Mucosa of rectum (tissue), 2 donors: ENCODE results near the gene IFI16.
"Not testable (repeated sequence)": the region's sequence is repeated elsewhere in the genome, so short reads cannot be mapped to it uniquely, and the experiment has no call there.

ENCODE experiments used
- H3K27ac ChIP-seq, 2 donors: one replicate each; pipeline ENCODE4 v1.7.0; 2013; ENCODE audit warnings: inconsistent platforms in 2 of 2, low read depth in 2 of 2, low read length in 2 of 2
- H3K27me3 ChIP-seq, 2 donors: one replicate each; pipeline ENCODE4 v1.7.0; 2013; ENCODE audit warnings: low read length in 2 of 2; ENCODE audit not compliant: control insufficient read depth in 2 of 2, insufficient read depth in 2 of 2
- H3K36me3 ChIP-seq, 2 donors: one replicate each; pipeline ENCODE4 v1.7.0; 2013; ENCODE audit warnings: low read length in 2 of 2; ENCODE audit not compliant: control insufficient read depth in 2 of 2, insufficient read depth in 2 of 2
- H3K4me1 ChIP-seq, 2 donors: one replicate each; pipeline ENCODE4 v1.7.0; 2013; ENCODE audit warnings: low read length in 2 of 2, mild to moderate bottlenecking in 1 of 2; ENCODE audit not compliant: control insufficient read depth in 2 of 2, insufficient read depth in 2 of 2
- H3K4me3 ChIP-seq, 2 donors: one replicate each; pipeline ENCODE4 v1.7.0; 2013; ENCODE audit warnings: low read length in 2 of 2
- H3K9ac ChIP-seq, 2 donors: one replicate each; pipeline ENCODE4 v1.7.0; 2013; ENCODE audit warnings: low read length in 2 of 2, low read depth in 1 of 2, mild to moderate bottlenecking in 1 of 2
- H3K9me3 ChIP-seq, 2 donors: one replicate each; pipeline ENCODE4 v1.7.0; 2013; ENCODE audit warnings: low read length in 2 of 2; ENCODE audit not compliant: control insufficient read depth in 2 of 2
- donor health status: healthy.
- donor health status: Normal muscosa, but diverticular disease.

The IFI16 gene

DNA sequence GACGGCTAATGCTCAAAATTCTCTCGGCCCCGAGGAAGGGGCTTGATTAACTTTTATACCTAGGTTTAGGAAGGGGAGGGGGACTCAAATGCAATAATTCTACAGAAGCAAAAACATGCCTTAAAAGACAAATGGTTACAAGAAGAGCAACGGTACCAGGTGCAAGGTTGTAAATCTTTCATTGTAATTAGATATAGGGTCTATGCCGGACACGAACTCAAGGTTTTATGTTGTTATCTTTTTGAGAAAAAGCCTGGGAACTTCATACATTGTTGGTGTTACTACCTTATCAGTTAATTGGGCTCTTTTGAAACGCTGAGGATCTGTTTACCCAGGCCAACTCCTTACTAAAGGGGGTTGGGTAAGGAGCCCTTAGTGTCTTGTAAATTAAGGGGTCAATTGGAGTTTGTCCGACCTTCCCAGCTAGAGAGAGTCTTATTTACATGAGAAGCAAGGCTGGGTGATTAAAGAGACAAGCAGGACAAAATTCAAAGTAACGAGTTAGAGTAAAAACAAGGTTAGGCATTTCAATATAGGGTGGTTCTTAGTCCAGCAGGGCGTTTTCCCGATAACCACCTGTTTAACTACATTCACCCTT lies 3.4 kb upstream of the IFI16 start:
- not testable (repeated sequence) for H3K9ac ChIP-seq

DNA sequence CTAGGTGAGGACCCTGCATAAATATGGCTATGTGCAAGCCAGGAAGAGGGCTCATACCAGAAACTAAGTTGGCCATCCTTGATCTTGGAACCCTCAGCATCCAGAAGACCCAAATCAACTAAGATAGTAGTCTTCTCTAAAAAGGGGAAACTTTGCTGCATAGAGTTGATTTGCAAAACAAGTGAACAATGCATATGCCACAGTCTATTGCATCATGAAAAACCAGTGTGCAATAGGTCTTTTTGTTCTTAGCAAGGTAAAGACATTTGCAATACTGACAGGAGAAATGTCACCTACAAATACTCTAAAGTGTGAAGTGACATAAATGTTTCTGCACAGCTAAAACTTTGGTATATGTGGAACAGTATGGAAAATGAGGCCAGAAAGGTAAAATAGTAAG lies 2.0 kb upstream of the IFI16 start:
- Histone ChIP-seq H3K36me3 (no peaks in the 10 kb centered on the region), H3K9ac (no peak overlapping the region), H3K4me3 (no peak overlapping the region), H3K9me3 (no peaks in the 10 kb centered on the region), H3K4me1 (peaks cover 2 to 6% of the 10 kb centered on the region in 2 donors), H3K27ac (no peak overlapping the region), H3K27me3 (no peaks in the 10 kb centered on the region)

More for the DNA sequence above, 3.4 kb upstream of the IFI16 start:
- not testable (repeated sequence) for H3K27ac ChIP-seq, H3K4me1 ChIP-seq, H3K9me3 ChIP-seq, H3K4me3 ChIP-seq, H3K36me3 ChIP-seq, H3K27me3 ChIP-seq

DNA sequence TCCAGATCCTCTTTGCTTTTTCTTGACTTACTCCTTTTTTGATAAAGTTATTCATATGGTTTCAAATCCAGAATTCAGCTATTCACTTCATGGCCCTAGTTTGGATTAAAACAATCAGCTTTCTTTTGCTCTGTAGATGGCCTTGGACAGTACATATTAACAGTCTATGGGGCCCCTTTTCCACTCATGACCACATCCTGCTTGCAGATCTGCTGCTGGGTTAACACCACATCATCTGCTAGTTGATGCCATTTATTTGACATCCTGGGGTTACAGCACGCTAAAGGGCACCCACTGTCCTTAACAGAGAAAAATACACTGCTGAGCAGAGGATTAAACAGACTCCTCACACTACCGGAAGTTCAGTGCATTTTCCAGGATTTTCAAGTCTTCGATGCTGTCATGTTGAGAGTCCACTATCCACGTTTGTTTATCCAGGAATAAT lies 941 bp upstream of the IFI16 start:
- Histone ChIP-seq H3K36me3 (no peaks in the 10 kb centered on the region), H3K9ac (no peak overlapping the region), H3K4me1 (peaks cover 2 to 6% of the 10 kb centered on the region in 2 donors), H3K27ac (peak overlapping the region; percentile 82 to 84), H3K4me3 (peak overlapping the region in 1 of 2 donors; percentile 84), H3K27me3 (no peaks in the 10 kb centered on the region), H3K9me3 (no peaks in the 10 kb centered on the region)

DNA sequence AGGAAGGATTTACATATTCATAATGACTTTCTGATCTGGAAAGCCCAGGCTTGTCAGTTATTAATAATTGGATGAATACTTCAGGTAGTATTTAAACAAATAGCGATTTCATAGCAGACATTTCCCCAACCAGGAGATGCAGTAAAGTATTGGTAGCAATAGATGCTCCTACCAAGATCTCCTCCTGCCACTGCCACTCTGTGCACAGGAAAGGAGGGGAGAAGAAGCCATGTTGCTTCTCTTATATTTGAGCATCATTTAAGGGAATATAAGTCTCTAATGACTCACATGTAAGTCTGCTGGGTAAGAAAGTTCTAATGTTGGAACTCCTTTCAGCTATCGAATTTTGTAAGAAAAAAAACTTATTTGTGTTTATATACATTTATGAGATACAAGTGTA lies 420 bp upstream of the IFI16 start:
- H3K27ac ChIP-seq: peak overlapping the region; percentile 82 to 84
- H3K4me3 ChIP-seq: peak overlapping the region; percentile 66 to 84
- no peaks in the 10 kb centered on the region for H3K27me3 ChIP-seq
- H3K36me3 ChIP-seq: no peaks in the 10 kb centered on the region
- H3K9ac ChIP-seq: peak overlapping the region; percentile 64 to 66
- peaks cover 2 to 6% of the 10 kb centered on the region in 2 donors for H3K4me1 ChIP-seq
- no peaks in the 10 kb centered on the region for H3K9me3 ChIP-seq

DNA sequence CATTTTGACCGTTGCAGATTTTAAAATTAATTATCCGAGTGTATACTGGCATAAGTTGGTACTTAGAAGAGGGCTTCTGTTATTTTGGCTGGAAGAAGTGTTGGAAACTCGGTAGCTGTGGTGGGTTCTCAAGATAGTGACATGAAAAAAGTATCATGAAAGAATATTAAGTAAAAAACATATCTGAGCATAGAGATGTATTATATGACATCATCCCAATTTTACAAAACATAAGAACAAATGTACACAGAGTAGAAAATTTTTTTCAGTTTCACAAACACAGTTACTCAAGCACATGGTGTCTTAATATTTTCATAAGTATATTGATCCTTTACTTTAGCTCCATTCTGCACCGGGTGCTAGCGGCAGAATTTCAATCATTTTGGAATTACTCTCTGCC lies 684 bp downstream of the IFI16 start:
- Histone ChIP-seq H3K36me3 (no peaks in the 10 kb centered on the region), H3K9ac (peak overlapping the region; percentile 64 to 66), H3K4me3 (peak overlapping the region; percentile 66 to 84), H3K4me1 (peaks cover 5 to 6% of the 10 kb centered on the region in 2 donors), H3K27ac (peak overlapping the region; percentile 82 to 84), H3K9me3 (no peaks in the 10 kb centered on the region), H3K27me3 (no peaks in the 10 kb centered on the region)

DNA sequence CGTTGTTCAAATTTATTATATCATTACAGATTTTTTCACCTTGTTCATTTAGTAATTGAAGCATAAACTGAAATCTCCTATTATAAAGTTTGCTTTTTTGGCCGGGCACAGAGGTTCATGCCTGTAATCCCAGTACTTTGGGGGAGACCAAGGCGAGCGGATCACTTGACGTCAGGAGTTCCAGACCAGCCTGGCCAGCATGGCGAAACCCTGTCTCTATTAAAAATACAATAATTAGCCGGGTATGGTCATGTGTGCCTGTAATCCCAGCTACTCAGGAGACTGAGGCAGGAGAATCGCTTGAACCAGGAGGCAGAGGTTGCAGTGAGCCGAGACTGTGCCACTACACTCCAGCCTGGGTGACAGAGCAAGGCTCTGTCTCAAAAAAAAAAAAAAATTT lies 1.3 kb downstream of the IFI16 start:
- H3K4me1 ChIP-seq, H3K36me3 ChIP-seq, H3K27me3 ChIP-seq, H3K9me3 ChIP-seq: not testable (repeated sequence)
- Histone ChIP-seq H3K27ac (peak overlapping the region; percentile 82 to 84), H3K9ac (peak overlapping the region; percentile 64), H3K4me3 (peak overlapping the region; percentile 66 to 84)

DNA sequence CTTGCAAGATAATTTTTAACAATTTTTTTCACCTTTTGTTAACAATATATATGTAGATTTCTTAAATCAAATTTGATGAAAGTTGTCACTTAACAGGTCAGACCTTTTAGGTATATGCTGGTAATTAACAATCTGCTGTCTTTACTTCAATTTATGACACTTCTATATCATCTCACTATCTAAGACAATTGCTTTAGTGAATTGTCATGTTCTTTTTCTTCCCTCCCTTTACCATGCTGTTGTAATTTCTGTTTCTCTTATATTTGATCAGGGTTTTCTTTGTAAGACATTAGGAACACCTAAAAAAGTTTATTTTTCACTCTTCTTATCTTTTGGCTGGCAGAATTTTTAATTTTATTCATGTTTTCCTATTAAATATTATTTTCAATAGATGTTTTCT lies 2.0 kb downstream of the IFI16 start:
- no peaks in the 10 kb centered on the region for H3K27me3 ChIP-seq
- H3K9ac ChIP-seq: peak overlapping the region; percentile 29 to 52
- no peaks in the 10 kb centered on the region for H3K9me3 ChIP-seq
- H3K27ac ChIP-seq: no peak overlapping the region
- peak overlapping the region; percentile 37 to 84 for H3K4me3 ChIP-seq
- peaks cover 5 to 14% of the 10 kb centered on the region in 2 donors for H3K4me1 ChIP-seq
- peaks cover 6 to 9% of the 10 kb centered on the region in 2 donors for H3K36me3 ChIP-seq

DNA sequence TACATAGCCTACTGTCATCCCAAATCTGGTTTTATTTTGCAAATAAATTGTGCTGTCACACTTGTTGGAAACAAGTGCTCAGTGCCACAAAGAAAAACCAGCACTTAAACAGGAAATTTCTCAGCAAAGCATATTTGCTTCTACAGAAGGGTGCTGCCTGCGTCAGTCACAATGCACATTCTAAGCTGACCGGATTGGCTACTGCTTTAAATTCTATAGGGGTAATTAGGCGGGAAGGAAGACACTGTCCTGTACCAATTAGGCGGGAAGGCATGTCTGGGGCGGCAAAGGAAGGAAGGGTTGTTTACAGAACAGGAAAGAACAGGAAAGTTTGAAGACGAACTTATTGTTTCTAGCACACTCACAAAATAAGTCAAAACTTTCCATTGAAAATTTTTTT lies 2.8 kb downstream of the IFI16 start:
- H3K27me3 ChIP-seq: no peaks in the 10 kb centered on the region
- peaks cover 10 to 14% of the 10 kb centered on the region in 2 donors for H3K36me3 ChIP-seq
- peaks cover 8 to 14% of the 10 kb centered on the region in 2 donors for H3K4me1 ChIP-seq
- peak overlapping the region; percentile 47 to 84 for H3K4me3 ChIP-seq
- H3K9ac ChIP-seq: peak overlapping the region in 1 of 2 donors; percentile 50
- peak overlapping the region; percentile 41 to 43 for H3K27ac ChIP-seq
- no peaks in the 10 kb centered on the region for H3K9me3 ChIP-seq

DNA sequence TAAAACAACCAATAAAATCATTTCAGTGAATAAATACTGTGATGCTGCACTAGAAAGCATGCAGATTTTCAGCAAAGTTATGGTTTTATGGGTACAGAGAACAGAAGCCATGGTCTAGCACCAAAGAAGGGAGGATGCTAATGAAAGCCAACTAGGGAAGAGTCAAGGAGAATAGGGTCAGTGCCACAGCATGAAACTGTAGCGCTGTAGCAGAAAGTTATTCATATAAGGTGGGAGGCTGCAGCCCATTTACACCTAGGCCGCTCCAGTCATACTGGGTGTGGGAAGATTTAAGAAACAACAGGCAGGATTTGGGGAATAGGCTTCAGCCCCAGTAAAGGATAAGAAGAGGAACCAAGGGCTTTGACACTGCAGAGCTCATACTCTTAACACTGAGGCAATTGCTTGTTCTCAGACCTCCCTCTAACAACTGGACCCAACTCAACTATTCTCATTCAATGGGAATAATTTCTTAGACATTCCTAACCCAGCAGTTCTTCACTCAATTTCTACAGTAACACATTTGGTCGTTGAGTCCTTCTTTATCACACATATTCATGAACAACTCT lies 4.4 kb downstream of the IFI16 start:
- H3K27me3 ChIP-seq: no peaks in the 10 kb centered on the region
- peaks cover 8% of the 10 kb centered on the region in 2 donors for H3K4me1 ChIP-seq
- peak overlapping the region in 1 of 2 donors; percentile 84 for H3K4me3 ChIP-seq
- H3K9me3 ChIP-seq: no peaks in the 10 kb centered on the region
- no peak overlapping the region for H3K9ac ChIP-seq
- H3K27ac ChIP-seq: peak overlapping the region in 1 of 2 donors; percentile 32
- H3K36me3 ChIP-seq: peaks cover 10 to 19% of the 10 kb centered on the region in 2 donors

DNA sequence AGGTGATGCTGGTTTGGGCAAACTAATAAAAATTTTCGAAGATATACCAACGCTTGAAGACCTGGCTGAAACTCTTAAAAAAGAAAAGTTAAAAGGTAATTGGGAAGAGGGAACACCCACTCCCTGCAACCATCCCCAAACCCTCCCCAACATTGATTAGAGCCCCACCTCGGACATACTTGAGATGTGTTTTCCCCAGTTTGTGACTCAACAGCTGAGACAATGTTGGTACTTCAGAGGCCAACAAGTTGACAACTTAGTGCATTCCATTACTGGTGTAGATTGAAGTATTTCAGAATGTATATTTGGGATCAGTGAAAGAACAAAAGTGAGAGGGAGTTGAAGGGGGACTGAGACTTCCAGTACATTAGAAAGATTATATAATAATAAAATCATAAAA lies 5.1 kb downstream of the IFI16 start:
- Histone ChIP-seq H3K27ac (no peak overlapping the region), H3K4me3 (no peak overlapping the region), H3K36me3 (peaks cover 10 to 19% of the 10 kb centered on the region in 2 donors), H3K9ac (no peak overlapping the region), H3K4me1 (peaks cover 8% of the 10 kb centered on the region in 2 donors), H3K27me3 (no peaks in the 10 kb centered on the region), H3K9me3 (no peaks in the 10 kb centered on the region)
